Central memory CD4-positive, alpha-beta T cell (primary cell): Measurements from ENCODE around the gene S100A2.

ENCODE experiments used
- DNase-seq: peaks from one replicate; pipeline ENCODE4 v3.0.0; 2022
- total RNA-seq, 3 experiments: gene quantifications; one replicate each; lab custom pipeline; 2026; lab: John Stamatoyannopoulos, UW

S100A2 gene
- 0 to 0.11 (median 0.04) reads per million in 3 experiments for total RNA-seq

DNA sequence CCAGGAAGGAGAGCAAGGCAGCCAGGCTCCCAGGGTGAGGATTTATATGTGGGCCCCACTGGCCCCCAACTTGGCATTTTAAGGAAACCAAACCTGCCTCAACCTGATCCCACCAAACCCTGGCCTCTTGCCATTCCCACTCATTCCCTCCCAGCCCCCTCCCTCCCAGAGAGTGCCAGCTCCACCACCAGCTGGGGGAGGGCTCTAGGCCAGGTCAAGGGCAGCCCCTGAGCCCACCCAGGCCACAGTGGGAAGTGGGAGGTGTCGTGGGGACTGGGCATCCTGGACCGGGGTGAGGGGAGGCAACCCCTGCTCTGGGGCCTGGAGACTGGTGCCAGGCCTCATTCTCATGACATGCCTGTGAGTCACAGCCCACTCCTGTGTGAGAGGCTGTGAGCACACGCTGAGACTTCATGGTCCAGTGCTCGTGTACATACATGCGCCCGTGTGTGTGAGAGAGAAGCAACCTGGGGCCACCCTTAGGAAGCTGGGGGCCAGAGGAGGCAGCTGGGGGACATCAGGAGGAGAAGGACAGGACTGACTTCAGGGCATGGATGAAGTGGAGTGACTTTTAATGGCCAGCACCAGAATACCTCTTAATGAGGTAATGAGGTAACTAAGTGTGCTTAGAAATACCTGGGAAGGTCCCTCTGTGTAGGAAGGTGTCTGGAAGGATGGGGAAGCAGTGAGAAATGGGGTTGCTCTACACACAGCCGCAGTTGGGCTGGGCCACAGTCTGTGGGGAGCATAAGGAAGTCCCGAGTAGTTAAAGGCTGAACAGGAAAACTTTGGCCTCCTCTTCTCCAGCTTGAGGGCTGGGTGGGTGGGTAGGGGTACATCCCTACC is at the start of gene S100A2:
TSS of gene S100A2 (minus strand) at position 316 of the 846 bp plus-strand sequence. CDS start 1,967 bp downstream, outside the sequence.
- no peak for DNase-seq

GRCh38 chr1:153615406-153615805 is 49.8 kb upstream of the S100A2 start:
- DNase-seq = no peak

- no peak for DNase-seq
Measured at GRCh38 chr1:153614906-153615305, 49.3 kb upstream of the S100A2 start.

DNA sequence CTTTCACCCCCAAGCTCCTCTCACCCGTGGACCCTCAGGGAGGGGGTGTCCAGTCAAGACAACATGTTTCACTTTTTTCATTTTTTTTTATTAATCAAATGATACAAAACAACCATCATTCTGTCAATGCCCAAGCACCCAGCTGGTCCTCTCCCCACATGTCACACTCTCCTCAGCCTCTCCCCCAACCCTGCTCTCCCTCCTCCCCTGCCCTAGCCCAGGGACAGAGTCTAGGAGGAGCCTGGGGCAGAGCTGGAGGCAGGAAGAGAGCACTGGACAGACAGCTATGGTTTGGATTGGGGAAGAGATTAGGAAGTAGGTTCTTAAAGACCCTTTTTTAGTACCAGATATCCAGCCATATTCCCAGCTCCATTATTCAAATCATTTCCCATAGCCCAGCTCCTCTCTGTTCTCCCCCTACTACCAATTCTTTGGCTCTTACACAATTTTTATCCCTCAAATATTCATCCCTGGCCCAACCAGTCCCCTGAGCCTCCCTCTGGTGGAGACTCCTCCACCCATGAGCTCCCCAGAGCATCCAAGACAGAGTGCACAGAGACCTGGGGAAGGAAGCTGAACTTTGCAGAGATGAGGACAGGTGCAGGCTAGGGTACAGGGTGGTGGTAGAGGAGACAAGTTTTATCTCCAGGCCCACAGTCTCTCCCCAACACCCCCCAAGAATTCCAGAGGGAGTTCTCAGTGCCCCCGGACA is 48.7 kb upstream of the S100A2 start:
- DNase-seq = no peak

- no peak for DNase-seq
Measured at GRCh38 chr1:153613406-153613805, 47.8 kb upstream of the S100A2 start.

DNA sequence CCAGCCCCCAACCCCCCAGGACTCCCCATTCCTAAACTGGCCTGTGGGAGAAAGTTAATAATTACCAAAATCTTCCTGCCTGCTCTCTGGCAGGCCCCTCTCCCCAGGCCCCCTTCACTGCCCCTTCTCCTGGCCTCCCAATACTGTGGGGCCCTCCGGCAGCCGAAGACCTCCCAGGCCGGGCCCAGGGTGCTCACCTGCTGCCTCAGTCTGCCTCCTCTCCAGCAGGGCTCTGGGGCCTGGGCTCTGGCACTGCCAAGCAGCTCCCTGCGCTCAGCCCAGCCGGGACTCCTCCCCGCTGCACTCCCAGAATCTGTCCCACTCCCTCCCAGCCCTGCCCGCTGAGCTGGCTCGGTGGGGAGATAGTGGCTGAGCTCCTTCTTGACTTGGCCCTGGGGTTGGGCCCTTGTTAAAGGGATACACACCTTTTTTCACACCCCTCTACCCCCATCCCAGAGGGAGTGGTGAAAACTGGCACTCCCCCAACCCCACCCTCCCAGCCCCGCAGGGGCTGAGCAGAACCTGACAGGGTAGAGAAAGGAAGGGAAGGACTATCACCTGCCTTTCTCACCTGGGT is 47.2 kb upstream of the S100A2 start, which contains the start of gene S100A16:
TSS of gene S100A16 (minus strand) at position 383 of the 577 bp plus-strand sequence. CDS start 4,986 bp downstream, outside the sequence.
- no peak for DNase-seq

DNA sequence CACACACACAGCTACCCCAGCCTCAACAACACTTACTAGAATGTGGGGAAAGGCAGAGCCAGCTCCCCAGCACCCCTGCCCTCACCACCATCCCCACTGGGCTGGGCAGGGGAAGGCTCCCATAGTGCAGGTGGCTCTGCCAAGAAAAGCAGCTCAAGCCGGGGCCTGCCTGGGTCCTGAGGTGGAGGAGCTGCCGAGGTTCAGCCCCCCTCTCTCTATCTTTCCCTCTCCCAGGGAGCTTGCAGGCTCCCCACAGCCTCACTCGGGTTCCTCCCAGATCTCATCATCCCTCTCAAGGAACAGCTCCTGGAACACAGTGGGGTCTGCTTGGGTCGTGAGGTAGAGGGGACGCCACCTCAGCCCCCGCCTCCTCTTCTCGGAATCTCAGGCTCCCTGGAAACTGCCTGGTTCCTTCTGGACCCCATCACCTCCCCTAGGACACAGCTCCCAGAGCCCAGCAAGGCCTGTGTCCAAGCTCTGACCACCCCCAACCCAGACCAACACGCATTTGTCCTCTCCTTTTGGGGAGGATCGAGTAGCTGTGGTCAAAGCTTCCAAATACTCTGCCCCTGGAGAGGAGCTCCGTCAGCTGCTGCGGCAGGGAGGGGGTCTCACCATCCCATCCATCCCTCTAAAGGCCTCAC is 46.6 kb upstream of the S100A2 start:
- no peak for DNase-seq

DNA sequence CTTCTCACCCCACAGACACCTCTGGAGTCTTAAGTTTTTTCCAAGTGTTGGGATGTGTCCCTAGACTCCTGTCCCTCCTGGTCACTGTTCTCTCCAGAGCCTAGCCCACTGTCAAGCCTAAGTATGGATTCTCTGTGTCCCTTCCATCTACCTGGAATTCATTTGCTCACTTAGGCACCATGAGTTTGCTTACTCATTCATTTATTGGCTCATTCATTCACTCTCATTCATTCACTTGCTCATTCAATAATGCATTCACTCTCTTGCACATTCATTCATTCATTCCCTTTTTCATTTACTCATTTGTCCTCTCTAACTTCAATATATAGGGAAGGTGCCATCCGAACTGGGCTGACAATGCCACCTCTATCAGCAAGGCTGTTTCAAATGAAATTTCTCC is 45.7 kb upstream of the S100A2 start:
- DNase-seq = no peak

DNA sequence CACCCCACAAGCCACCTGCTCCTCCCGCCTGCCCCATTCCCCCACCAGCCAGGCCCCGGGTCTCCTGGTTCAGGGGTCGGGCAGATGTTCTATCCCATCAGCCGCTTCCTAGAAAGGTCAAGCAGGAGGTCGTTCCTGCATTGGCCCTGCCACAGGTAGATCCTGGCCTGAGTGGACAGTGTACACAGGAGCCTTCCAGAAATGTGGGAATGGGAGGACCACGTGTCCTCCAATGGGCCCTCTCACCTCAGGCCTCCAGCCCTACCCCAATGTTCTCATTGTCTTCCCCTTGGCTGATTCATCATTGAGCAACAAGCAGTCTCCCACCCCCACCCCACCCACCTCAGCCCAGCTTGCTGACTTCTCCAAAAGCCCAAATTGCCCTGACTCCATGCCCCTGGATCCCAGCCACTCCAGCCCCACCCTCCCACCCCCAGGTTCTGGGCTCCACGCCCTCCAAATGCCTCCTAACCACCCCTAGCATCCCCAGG is 45.2 kb upstream of the S100A2 start:
- DNase-seq = no peak

DNA sequence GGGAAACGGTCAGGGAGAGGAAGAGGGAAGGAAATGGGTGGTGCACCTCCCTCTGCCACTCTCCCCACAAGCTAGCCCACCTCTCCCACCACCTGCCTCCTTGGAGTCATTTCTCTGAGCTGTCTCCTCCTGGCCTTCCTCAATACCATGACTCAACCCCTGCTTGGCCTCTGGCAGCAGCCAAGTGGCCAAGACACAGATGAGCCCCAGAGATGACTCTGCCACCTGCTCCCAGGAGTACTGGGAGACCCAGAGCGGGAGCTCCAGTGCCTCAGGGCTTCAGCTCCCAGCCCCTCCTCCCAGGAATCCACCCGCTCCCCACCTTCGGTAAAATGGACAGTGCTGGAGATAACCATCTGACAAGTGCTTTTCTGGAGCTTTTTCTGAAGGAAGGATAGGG is 44.7 kb upstream of the S100A2 start:
- no peak for DNase-seq

DNA sequence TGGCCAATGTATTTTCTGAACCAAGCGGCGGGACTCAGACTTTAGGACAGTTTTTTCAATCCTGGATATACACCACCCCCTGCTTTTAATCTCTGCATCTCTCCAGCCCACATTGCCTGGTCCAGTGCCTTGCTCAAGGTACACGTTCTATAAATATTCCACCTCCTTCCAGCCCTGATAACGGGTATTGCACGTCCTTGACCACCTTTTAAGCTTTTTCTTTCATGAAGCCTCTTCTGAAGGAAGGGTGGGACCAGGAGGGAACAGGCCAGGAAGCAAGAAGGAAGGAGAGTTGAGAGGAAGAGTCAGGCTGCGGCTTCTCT is 43.9 kb upstream of the S100A2 start:
- no peak for DNase-seq

GRCh38 chr1:153608742-153609584 is 43.3 kb upstream of the S100A2 start:
- DNase-seq = no peak

DNA sequence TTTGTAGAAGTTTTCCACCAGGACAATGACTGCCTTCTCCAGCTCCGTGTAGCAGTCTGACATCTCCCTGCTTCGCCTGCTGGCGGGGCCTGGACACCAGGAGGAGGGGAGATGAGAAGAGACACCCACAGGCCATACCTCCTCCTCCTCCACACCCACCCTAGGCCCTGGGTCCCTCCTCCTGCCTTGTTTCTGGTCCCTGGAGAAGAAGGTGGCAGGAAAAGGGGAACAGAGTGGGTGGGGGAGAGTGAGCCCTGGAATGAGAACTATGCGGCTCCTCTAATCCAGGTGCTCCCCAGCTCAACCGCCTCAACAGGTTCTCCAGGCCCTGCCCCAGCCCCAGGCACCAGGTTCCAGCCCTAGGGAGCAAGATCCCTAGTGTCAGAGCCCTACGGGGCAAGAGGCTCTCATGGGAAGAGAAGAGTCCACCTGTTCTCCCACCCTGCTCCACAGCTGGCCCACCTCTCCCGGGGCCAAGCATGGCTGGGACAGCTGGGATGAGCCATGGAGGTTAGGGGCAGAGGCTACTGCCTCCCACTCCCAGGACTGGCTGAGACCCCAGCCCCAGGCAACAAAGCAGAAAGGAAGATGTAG is 42.5 kb upstream of the S100A2 start:
- no peak for DNase-seq

DNA sequence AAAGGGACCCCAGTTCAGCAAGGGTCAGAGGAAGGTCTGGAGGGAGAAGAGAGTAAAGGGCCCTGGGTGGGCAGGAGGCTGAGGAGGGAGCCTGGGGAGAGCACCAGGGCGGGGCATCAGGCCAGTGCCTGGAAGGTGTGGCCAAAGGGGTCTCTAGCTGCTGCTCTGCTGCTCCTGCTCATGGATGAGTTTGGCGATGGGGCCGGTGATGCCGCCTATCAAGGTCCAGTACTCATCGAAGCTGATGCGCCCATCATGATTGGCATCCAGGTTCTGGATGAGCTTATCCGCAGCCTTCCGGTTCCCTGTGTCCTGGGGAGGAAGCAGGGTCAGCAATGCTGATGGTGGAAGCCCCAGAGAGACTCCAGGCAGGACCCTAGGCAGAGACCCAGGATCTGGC is 41.7 kb upstream of the S100A2 start:
- no peak for DNase-seq

- DNase-seq = no peak
Measured at GRCh38 chr1:153606194-153606593, 40.5 kb upstream of the S100A2 start.

DNA sequence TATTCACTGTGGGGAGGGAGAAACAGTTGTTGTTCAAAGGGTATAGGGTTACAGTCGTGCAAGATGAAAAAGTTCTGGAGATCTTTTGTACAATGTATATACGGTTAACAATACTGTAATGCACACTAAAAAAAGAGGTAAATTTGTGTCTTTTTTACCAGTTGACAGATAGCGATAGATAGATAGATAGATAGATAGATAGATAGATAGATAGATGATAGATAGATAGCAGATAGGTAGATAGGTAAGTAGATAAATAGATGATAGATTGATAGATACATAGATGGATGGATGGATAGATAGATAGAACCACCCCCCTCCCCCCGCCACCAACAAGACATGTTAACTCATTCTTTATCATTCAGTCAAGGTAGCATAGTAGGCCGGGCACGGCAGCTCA is 37.1 kb upstream of the S100A2 start:
- no peak for DNase-seq

DNA sequence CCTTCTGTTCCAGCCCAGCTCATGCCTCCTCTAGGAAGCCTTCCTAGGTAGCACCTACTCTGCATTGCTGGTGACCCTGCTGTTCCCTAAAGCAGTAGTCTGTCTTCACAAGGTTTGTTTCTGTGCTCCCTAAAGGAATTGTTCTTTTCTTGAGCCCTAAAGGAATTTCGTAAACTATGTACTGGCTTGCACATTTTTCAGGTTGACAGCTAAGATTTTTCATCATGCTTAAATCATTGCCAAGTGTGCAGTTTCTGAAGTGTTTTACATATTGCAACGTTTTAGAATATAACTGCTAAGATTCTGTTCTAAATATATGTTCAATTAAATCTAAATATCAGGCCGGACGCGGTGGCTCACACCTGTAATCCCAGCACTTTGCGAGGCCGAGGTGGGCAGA is 34.2 kb upstream of the S100A2 start:
- no peak for DNase-seq

GRCh38 chr1:153598309-153599172 is 32.9 kb upstream of the S100A2 start:
- DNase-seq = no peak

GRCh38 chr1:153597206-153597605 is 31.6 kb upstream of the S100A2 start:
- no peak for DNase-seq

DNA sequence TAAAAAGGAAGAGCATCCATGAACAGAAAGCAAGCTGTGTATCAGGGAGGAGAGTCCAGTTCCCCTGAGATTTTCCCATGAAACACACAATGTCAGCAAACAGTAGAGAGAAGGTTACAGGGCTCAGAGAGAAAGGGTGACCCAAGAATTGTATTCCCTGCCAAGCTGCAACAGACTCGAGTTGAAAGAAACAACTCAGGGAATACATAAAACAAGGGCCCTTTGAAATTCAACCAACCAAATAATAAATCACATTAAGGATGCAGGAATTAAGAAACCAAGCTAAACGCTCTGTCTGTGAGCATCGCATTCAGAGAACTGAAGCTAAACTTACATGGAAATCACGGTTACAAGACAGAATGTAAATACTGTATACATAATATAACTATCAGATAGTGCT is 27.1 kb upstream of the S100A2 start:
- no peak for DNase-seq

- no peak for DNase-seq
Measured at GRCh38 chr1:153588482-153588881, 22.8 kb upstream of the S100A2 start.
